Measurements from ENCODE around the gene ENOX1. TPM values are rescaled to one million over a fixed set of nuclear protein-coding genes. Genes with fewer than 3 reads are reported as not detected.

The ENOX1 gene
- total and polyA plus RNA-seq, 2 of the 8 experiments (the other 6 are each of a cell fraction or from before 2014, with no cell fraction given), result 0.23 to 0.37 TPM

- no peak for TF ChIP-seq POU5F1 (IDR thresholded peaks at IDR 0.05; ENCODE audit: low read depth, low read length)
Observed at GRCh38 chr13:43426355-43426754, 360.4 kb downstream of the ENOX1 start (continued).

Measured in H1 (cell line).